ENCODE data around the gene GFRA1.

GRCh38 chr10:116175231-116175630 is 97.8 kb downstream of the GFRA1 start:
- no peak for TF ChIP-seq CTCF (conservative IDR thresholded peaks at IDR 0.05 in 1 of 2, IDR thresholded peaks at IDR 0.05 in 1 of 2; ENCODE audit: low read depth in 1 of 2, low read length in 2 of 2)
- no peak for TF ChIP-seq EZH2 (IDR thresholded peaks at IDR 0.05; ENCODE audit: low read length, missing control alignments)
